ENCODE data around the gene RAD21L1.

RAD21L1 gene

GRCh38 chr20:1269235-1269634, 43.4 kb downstream of the RAD21L1 start:
- no peak for DNase-seq

- no peak for DNase-seq
These were observed 44.0 kb downstream of the RAD21L1 start for GRCh38 chr20:1269850-1270249.

- peak in 21 of 56 donors; percentile 19 to 76 (median 41) for DNase-seq
These were observed 46.7 kb downstream of the RAD21L1 start for GRCh38 chr20:1272368-1273100.

- DNase-seq = no peak
These were observed 47.5 kb downstream of the RAD21L1 start for GRCh38 chr20:1273366-1273765.

- DNase-seq = peak in 15 of 56 donors; percentile 17 to 59 (median 44)
These were observed 48.9 kb downstream of the RAD21L1 start for GRCh38 chr20:1274485-1275311.

GRCh38 chr20:1275919-1276318, 50.1 kb downstream of the RAD21L1 start:
- DNase-seq = no peak

- no peak for DNase-seq
These were observed 51.9 kb downstream of the RAD21L1 start for GRCh38 chr20:1277529-1278322.

- DNase-seq = no peak
These were observed 53.1 kb downstream of the RAD21L1 start for GRCh38 chr20:1278993-1279392.

GRCh38 chr20:1280195-1281102, 54.6 kb downstream of the RAD21L1 start:
- DNase-seq = no peak

GRCh38 chr20:1281279-1282057, 55.6 kb downstream of the RAD21L1 start:
- peak in 2 of 56 donors; percentile 13 to 27 for DNase-seq

- no peak for DNase-seq
These were observed 57.1 kb downstream of the RAD21L1 start for GRCh38 chr20:1282966-1283365.

GRCh38 chr20:1283522-1284510, 58.0 kb downstream of the RAD21L1 start:
- DNase-seq = no peak

- DNase-seq = no peak
These were observed 60.6 kb downstream of the RAD21L1 start for GRCh38 chr20:1286267-1287024.

- DNase-seq = no peak
These were observed 61.5 kb downstream of the RAD21L1 start for GRCh38 chr20:1287306-1287705.

GRCh38 chr20:1287787-1288569, 62.1 kb downstream of the RAD21L1 start:
- DNase-seq = no peak

GRCh38 chr20:1291191-1291741, 65.4 kb downstream of the RAD21L1 start:
- DNase-seq = peak in 30 of 56 donors; percentile 16 to 78 (median 38)

GRCh38 chr20:1292620-1293019, 66.8 kb downstream of the RAD21L1 start:
- DNase-seq = no peak
